Testis (tissue), 3 donors: ENCODE measurements around the gene RXFP3. TPM values are rescaled to one million over a fixed set of nuclear protein-coding genes. Genes with fewer than 3 reads are reported as not detected.

ENCODE experiments used
- DNase-seq: peaks from one replicate; pipeline ENCODE4 v3.0.0-alpha.2; 2019
- H3K27ac ChIP-seq, 2 donors: fragments of 200-600 bp; sonication (generic); one replicate each; pipeline ENCODE4 v1.5.1; 2019
- H3K27me3 ChIP-seq: fragments of 200-600 bp; sonication (generic); one replicate; pipeline ENCODE4 v1.5.1; 2019
- H3K36me3 ChIP-seq: fragments of 200-600 bp; sonication (generic); one replicate; pipeline ENCODE4 v1.5.1; 2017; ENCODE audit warnings: low read depth; ENCODE audit errors: missing control alignments
- H3K4me1 ChIP-seq: fragments of 200-600 bp; sonication (generic); one replicate; pipeline ENCODE4 v1.5.1; 2019
- H3K4me3 ChIP-seq, 2 donors: fragments of 200-600 bp; sonication (generic); one replicate each; pipeline ENCODE4 v1.5.1; 2017 to 2019
- H3K9me3 ChIP-seq: fragments of 200-600 bp; sonication (generic); one replicate; pipeline ENCODE4 v1.5.1; 2017
- CTCF ChIP-seq, 3 experiments: fragments of 450-650 bp in 2 of 3; fragments of 200-600 bp in 1 of 3; sonication (generic) in 1 of 3; IDR thresholded peaks; one replicate each; pipeline ENCODE4 v1.5.1; 2016 to 2019; ENCODE audit warnings: antibody characterized with exemption in 3 of 3, mild to moderate bottlenecking in 2 of 3, moderate library complexity in 1 of 3
- POLR2A ChIP-seq: fragments of 450-650 bp; IDR thresholded peaks from one replicate; pipeline ENCODE4 v1.6.1; 2017; ENCODE audit warnings: antibody characterized with exemption, mild to moderate bottlenecking, moderate library complexity
- WGBS, 2 donors: methylation state at CpG; one replicate each; pipeline ENCODE4 v1.1.5; 2018; 5-methylcytosine and 5-hydroxymethylcytosine counted together
- intact Hi-C: fragments of 100-400 bp; cut with DNase I; formaldehyde crosslinking; loops from one replicate; pipeline ENCODE4 v1.15.1; 2023; ENCODE audit warnings: low total_unique reads
- polyA plus RNA-seq: library from polyadenylated mRNA; stranded (reverse); fragments of 350-450 nt; fragmentation: Illumina TruSeq; extraction: RNeasy Lipid Tissue Mini Kit (QIAGEN cat#74804); gene quantifications from one replicate; pipeline ENCODE4 v1.2.3, GENCODE V29; 2014; ENCODE audit warnings: low read depth, low replicate concordance; ENCODE audit not compliant: insufficient read depth
- total RNA-seq, 2 donors: library from RNA; depleted of rRNA; stranded (reverse); fragments of >200 nt; gene quantifications; one replicate each; pipeline ENCODE4 v1.2.3, GENCODE V29; 2016

Gene RXFP3
- total and polyA plus RNA-seq, 3 donors from 2014 or later = not detected

GRCh38 chr5:33928283-33928682, 7.9 kb upstream of the RXFP3 start:
- no peaks in the 10 kb centered on the region for H3K9me3 ChIP-seq
- H3K27ac ChIP-seq = no peak overlapping the region
- intact Hi-C loops = no loop called here
- H3K36me3 ChIP-seq = no peaks in the 10 kb centered on the region
- H3K4me1 ChIP-seq = no peaks in the 10 kb centered on the region
- no peak overlapping the region for H3K4me3 ChIP-seq
- no peaks in the 10 kb centered on the region for H3K27me3 ChIP-seq
- 75 to 79% methylated on average over 2 of the region's 2 CpGs for WGBS, 2 donors
- DNase-seq = no peak
- TF ChIP-seq POLR2A (no peak), CTCF (IDR thresholded peaks at IDR 0.05) (no peak)

- no peaks in the 10 kb centered on the region for H3K27me3 ChIP-seq
- no peaks in the 10 kb centered on the region for H3K36me3 ChIP-seq
- no peak overlapping the region for H3K27ac ChIP-seq
- H3K9me3 ChIP-seq = no peaks in the 10 kb centered on the region
- WGBS, 2 donors = 95 to 97% methylated on average over 5 to 6 of the region's 6 CpGs
- no peaks in the 10 kb centered on the region for H3K4me1 ChIP-seq
- intact Hi-C loops = no loop called here
- DNase-seq = no peak
- no peak overlapping the region for H3K4me3 ChIP-seq
- no peak for TF ChIP-seq POLR2A
- TF ChIP-seq CTCF (IDR thresholded peaks at IDR 0.05) = no peak
These were observed 6.1 kb upstream of the RXFP3 start for GRCh38 chr5:33929925-33930690.

- H3K36me3 ChIP-seq = no peaks in the 10 kb centered on the region
- H3K4me1 ChIP-seq = peaks cover 5% of the 10 kb centered on the region
- intact Hi-C loops = no loop called here
- no peak overlapping the region for H3K4me3 ChIP-seq
- H3K27me3 ChIP-seq = no peaks in the 10 kb centered on the region
- DNase-seq = no peak
- TF ChIP-seq POLR2A = no peak
- WGBS, 2 donors = 78 to 87% methylated on average over 5 of the region's 5 CpGs
- no peaks in the 10 kb centered on the region for H3K9me3 ChIP-seq
- no peak overlapping the region for H3K27ac ChIP-seq
These were observed 5.0 kb upstream of the RXFP3 start for GRCh38 chr5:33931136-33931535.

- intact Hi-C loops = no loop called here
- 90 to 95% methylated on average over 3 of the region's 3 CpGs for WGBS, 2 donors
- peaks cover 7% of the 10 kb centered on the region for H3K4me1 ChIP-seq
- TF ChIP-seq CTCF (IDR thresholded peaks at IDR 0.05) (no peak), POLR2A (no peak)
- no peak overlapping the region for H3K4me3 ChIP-seq
- H3K27ac ChIP-seq = no peak overlapping the region
- DNase-seq = no peak
- H3K27me3 ChIP-seq = peaks cover 2% of the 10 kb centered on the region
- H3K9me3 ChIP-seq = no peaks in the 10 kb centered on the region
- H3K36me3 ChIP-seq = no peaks in the 10 kb centered on the region
These were observed 2.4 kb upstream of the RXFP3 start for GRCh38 chr5:33933723-33934169.

- Histone ChIP-seq H3K4me1 (peaks cover 7% of the 10 kb centered on the region), H3K4me3 (no peak overlapping the region), H3K27ac (no peak overlapping the region), H3K9me3 (no peaks in the 10 kb centered on the region), H3K27me3 (peaks cover 2% of the 10 kb centered on the region), H3K36me3 (no peaks in the 10 kb centered on the region)
- intact Hi-C loops = no loop called here
- 82 to 87% methylated on average over 1 of the region's 1 CpG for WGBS, 2 donors
- no peak for DNase-seq
- TF ChIP-seq CTCF (IDR thresholded peaks at IDR 0.05) (no peak), POLR2A (no peak)
These were observed 2.0 kb upstream of the RXFP3 start for GRCh38 chr5:33934176-33934575.
